Cardiac muscle cell (in vitro differentiated cells and primary cell): Measurements from ENCODE around the gene BCAR3. TPM values are rescaled to one million over a fixed set of nuclear protein-coding genes. Genes with fewer than 3 reads are reported as not detected.

ENCODE experiments used
- DNase-seq, 2 donors: peaks; one replicate each; pipeline versions ENCODE4 v3.0.0 to v3.0.0-alpha.2; 2010 to 2017; ENCODE audit warnings: low read depth in 1 of 2, low spot score in 1 of 2
- H3K27ac ChIP-seq: fragments of 200-600 bp; sonication (generic); 2 replicates; pipeline ENCODE4 v1.5.1; 2016
- H3K27me3 ChIP-seq: fragments of 200-600 bp; sonication (generic); 2 replicates; pipeline ENCODE4 v1.6.0; 2016; ENCODE audit warnings: control low read depth
- H3K36me3 ChIP-seq: fragments of 200-600 bp; sonication (generic); 2 replicates; pipeline ENCODE4 v1.5.1; 2016; ENCODE audit warnings: control low read depth
- H3K4me1 ChIP-seq: fragments of 200-600 bp; sonication (generic); 2 replicates; pipeline ENCODE4 v1.8.1; 2017; ENCODE audit warnings: low read depth, mild to moderate bottlenecking, mixed run types
- H3K4me3 ChIP-seq: fragments of 200-600 bp; sonication (generic); 2 replicates; pipeline ENCODE4 v1.5.1; 2016; ENCODE audit warnings: mild to moderate bottlenecking
- H3K9me3 ChIP-seq: fragments of 200-600 bp; sonication (generic); 2 replicates; pipeline ENCODE4 v1.5.1; 2017; ENCODE audit warnings: low read depth, mild to moderate bottlenecking, control low read depth
- CTCF ChIP-seq: IDR thresholded peaks from 2 replicates; pipeline ENCODE4 v1.5.1; 2012; ENCODE audit warnings: low read depth, mild to moderate bottlenecking, low read length
- polyA plus RNA-seq: library from polyadenylated mRNA; unstranded; fragments of >200 nt; fragmentation: Nextera tagmentation; extraction: Ambion mirVana; gene quantifications from 2 replicates; pipeline ENCODE4 v1.2.1, GENCODE V29; 2016
- total RNA-seq: library from RNA; depleted of rRNA; stranded (reverse); fragments of >200 nt; gene quantifications from 2 replicates; pipeline ENCODE4 v1.2.3, GENCODE V29; 2016

The BCAR3 gene
- total and polyA plus RNA-seq, 2 experiments from 2014 or later, result 1.5 to 4.5 TPM

GRCh38 chr1:93723733-93724270, 42.2 kb upstream of the BCAR3 start:
- no peak for TF ChIP-seq CTCF
- Histone ChIP-seq H3K27me3 (peaks cover 3% of the 10 kb centered on the region), H3K4me1 (peaks cover 13% of the 10 kb centered on the region), H3K27ac (no peak overlapping the region), H3K9me3 (no peaks in the 10 kb centered on the region), H3K36me3 (no peaks in the 10 kb centered on the region), H3K4me3 (no peak overlapping the region)
- no peak for DNase-seq

- no peak overlapping the region for H3K27ac ChIP-seq
- TF ChIP-seq CTCF, result no peak
- H3K4me3 ChIP-seq, result no peak overlapping the region
- H3K4me1 ChIP-seq, result peaks cover 13% of the 10 kb centered on the region
- no peaks in the 10 kb centered on the region for H3K9me3 ChIP-seq
- no peaks in the 10 kb centered on the region for H3K36me3 ChIP-seq
- no peak for DNase-seq
- peaks cover 3% of the 10 kb centered on the region for H3K27me3 ChIP-seq
These were observed 41.5 kb upstream of the BCAR3 start for GRCh38 chr1:93723110-93723509.

GRCh38 chr1:93722081-93723031, 40.7 kb upstream of the BCAR3 start:
- Histone ChIP-seq H3K4me1 (peaks cover 13% of the 10 kb centered on the region), H3K36me3 (no peaks in the 10 kb centered on the region), H3K4me3 (no peak overlapping the region), H3K27me3 (peaks cover 3% of the 10 kb centered on the region), H3K27ac (no peak overlapping the region), H3K9me3 (no peaks in the 10 kb centered on the region)
- peak in 1 of 2 donors; percentile 49 for DNase-seq
- no peak for TF ChIP-seq CTCF

GRCh38 chr1:93720956-93721626, 39.5 kb upstream of the BCAR3 start:
- no peaks in the 10 kb centered on the region for H3K27me3 ChIP-seq
- no peaks in the 10 kb centered on the region for H3K9me3 ChIP-seq
- no peaks in the 10 kb centered on the region for H3K36me3 ChIP-seq
- H3K4me3 ChIP-seq, result no peak overlapping the region
- no peak for TF ChIP-seq CTCF
- peaks cover 17% of the 10 kb centered on the region for H3K4me1 ChIP-seq
- no peak for DNase-seq
- H3K27ac ChIP-seq, result no peak overlapping the region

- Histone ChIP-seq H3K9me3 (no peaks in the 10 kb centered on the region), H3K4me3 (no peak overlapping the region), H3K27ac (no peak overlapping the region), H3K27me3 (no peaks in the 10 kb centered on the region), H3K4me1 (peaks cover 27% of the 10 kb centered on the region), H3K36me3 (no peaks in the 10 kb centered on the region)
- DNase-seq, result no peak
- no peak for TF ChIP-seq CTCF
These were observed 36.0 kb upstream of the BCAR3 start for GRCh38 chr1:93717640-93718039.
